ENCODE results near the gene SMTNL2.
"Not testable (repeated sequence)": the region's sequence is repeated elsewhere in the genome, so short reads cannot be mapped to it uniquely, and the experiment has no call there.

The SMTNL2 gene

DNA sequence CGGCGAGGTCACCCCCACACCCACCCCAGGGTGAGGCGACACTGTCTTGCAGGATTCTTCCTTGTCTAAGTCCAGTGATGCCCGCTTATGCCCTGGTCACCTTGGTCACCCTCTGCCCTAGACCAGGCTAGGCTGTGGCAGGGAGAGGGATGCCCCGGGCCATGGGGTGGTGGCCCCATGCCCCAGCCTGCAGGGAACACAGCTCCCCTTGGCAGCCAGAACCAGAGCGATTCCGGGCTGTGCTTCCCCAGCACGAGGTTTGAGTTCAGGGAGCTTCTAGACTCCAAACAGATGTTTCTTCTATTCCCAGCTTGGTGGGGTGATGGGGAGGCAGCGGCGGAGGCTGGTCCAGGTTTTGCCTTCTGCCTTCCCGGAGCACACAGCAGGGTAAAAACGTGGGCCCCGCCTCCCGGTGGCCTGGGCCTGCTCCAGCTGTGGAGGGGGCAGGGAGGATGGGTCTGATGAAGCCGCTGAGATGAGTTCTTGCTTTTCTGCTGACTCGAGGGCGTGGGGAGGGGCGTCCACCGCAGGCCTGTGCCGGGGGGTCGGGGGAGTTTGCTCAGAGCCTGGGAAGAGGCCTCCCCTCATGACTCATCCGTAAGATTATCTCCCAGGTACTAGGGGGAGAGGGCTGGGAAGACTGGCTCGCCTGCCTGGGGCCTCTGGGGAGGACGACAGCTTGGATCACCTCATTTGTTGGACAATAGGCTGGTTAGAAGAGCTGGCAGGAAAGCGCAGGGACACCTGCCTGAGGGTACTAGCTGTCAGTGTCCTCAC lies 15.4 kb downstream of the SMTNL2 start:
- in situ Hi-C loops (cut with MboI; ENCODE audit: low sequenced_read_pairs): no loop called here

DNA sequence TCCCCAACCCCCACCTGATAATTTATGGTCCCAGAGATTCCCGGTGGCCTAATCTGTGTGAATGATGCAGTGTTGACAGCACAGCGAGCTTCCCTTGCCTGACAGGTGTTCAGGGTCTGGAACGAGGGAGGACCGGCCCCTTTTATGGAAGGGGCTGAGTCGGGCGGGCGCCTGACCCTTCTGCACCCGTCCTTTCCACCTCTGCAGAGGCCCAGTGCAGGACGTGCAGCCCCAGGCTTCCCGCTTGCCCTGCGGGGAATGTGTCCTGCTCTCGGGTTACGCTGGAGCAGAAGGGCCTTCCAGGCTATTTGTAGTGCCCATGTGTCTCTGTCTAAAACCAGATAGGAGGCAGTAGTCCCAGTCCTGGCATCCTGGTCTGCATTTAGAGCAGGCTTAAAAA lies 16.2 kb downstream of the SMTNL2 start:
- in situ Hi-C loops (cut with MboI; ENCODE audit: low sequenced_read_pairs): no loop called here

DNA sequence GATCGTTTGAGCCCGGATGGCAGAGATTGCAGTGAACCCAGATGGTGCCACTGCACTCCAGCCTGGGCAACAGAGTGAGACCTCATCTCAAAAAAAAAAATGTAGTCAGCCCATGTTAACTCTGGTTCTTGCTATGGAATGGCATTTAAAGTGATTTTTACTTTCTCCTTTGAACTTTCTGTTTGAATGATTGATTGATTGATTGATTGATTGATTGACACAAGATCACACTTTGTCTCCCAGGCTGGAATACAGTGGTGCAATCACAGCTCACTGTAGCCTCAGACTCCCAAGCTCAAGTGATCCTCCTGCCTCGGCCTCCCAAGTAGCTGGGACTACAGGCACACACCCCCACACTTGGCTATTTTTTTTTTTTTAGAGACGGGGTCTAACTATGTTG lies 17.0 kb downstream of the SMTNL2 start:
- in situ Hi-C loops (cut with MboI; ENCODE audit: low sequenced_read_pairs): no loop called here

GRCh38 chr17:4602041-4602440 lies 17.7 kb downstream of the SMTNL2 start:
- in situ Hi-C loops (cut with MboI; ENCODE audit: low sequenced_read_pairs): no loop called here

GRCh38 chr17:4604111-4604644 lies 19.8 kb downstream of the SMTNL2 start:
- in situ Hi-C loops (cut with MboI; ENCODE audit: low sequenced_read_pairs): no loop called here

DNA sequence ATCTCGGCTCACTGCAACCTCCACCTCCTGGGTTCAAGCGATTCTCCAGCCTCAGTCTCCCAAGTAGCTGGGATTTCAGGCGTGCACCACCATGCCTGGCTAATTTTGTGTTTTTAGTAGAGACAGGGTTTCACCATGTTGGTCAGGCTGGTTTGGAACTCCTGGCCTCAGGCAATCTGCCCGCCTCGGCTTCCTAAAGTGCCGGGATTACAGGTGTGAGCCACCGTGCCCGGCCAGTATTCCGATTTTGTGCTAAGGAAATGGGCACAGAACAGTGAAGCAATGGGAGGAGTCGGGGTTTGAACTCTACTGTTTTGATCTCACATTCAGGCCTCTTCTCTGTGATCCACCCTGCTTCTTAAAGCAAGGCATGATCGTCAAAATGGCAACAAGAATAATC lies 20.4 kb downstream of the SMTNL2 start:
- in situ Hi-C loops (cut with MboI; ENCODE audit: low sequenced_read_pairs): not testable (repeated sequence)

DNA sequence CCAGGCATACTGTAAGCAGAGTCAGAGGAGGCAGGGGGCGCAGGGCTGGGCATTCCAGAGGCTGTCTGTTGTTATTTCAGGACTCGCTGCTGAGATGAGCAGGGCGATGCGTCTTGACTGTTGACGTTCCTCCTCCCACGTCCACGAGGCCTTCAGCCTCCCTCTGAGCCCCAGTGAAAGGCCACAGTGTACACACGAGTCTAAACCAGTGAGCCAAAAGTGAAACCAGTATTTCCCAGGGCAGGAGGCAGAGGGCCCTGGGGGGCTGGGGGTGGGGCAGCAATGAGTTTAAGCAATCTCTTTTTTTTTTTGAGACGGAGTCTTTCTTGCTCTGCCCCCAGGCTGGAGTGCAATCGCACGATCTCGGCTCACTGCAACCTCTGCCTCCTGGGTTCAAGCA lies 21.5 kb downstream of the SMTNL2 start:
- in situ Hi-C loops (cut with MboI; ENCODE audit: low sequenced_read_pairs): no loop called here

DNA sequence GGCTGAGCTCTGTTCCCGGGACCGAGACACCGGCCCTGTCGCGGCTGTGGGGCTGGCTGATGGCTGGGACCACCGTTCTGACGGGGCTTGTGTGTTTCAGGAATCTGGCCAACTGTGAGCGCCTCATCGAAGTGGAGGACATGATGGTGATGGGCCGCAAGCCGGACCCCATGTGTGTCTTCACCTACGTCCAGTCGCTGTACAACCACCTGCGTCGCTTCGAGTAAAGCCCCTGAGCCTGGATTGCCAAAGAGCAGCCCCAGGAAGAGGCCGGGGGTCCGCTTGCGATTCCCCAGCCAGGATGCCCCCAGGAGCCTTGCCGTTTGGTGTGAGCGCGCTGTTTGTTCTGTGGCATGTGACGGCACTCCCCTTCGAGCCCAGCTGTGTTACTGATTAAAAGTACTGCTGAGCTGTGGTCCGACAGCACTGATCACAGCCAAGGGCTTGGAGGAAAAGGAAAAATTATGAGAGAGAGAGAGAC lies 23.0 kb downstream of the SMTNL2 start:
- in situ Hi-C loops (cut with MboI; ENCODE audit: low sequenced_read_pairs): no loop called here

DNA sequence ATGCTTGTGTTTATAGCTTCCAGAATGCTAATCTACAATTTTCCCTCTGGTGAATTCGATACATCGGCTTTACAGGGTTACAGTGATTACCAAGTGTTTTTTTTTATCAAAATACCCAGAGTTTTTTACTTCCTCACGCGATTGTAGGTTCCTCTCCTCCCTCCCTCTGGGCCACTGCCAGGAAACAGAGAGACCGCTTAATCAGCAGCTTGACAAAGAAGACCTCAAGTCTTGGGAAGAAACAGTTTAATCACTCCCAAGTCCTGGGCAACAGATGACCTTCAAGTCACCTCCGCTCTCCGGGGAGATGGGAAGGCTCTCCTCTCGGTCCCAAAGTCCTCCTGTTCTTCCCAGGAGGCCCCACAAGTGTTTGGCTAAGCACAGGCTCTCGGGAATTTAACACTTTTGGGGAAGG lies 23.5 kb downstream of the SMTNL2 start:
- in situ Hi-C loops (cut with MboI; ENCODE audit: low sequenced_read_pairs): no loop called here

DNA sequence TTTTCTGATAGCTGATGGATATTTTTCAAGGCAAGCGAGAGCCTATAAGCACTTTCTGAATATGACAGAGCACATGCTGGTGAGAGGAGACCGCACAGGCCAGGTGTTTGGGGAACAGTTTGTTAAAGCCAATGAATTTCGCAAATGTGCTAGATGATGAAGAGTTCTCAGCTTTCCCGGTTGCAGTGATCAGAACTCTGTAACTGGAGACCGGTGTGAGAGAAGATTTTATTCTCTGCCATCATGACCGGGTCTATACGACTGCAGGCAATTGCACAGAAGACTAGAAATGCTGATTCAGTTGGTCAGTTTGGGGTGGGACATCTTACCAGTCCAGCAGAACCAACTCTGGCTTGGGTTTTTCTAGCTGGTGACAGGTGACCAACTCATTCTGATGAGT lies 25.4 kb downstream of the SMTNL2 start:
- in situ Hi-C loops (cut with MboI; ENCODE audit: low sequenced_read_pairs): no loop called here

GRCh38 chr17:4610162-4610561 lies 25.8 kb downstream of the SMTNL2 start:
- in situ Hi-C loops (cut with MboI; ENCODE audit: low sequenced_read_pairs): no loop called here

- in situ Hi-C loops (cut with MboI; ENCODE audit: low sequenced_read_pairs): no loop called here
Measured at GRCh38 chr17:4610656-4611055, 26.3 kb downstream of the SMTNL2 start.

- in situ Hi-C loops (cut with MboI; ENCODE audit: low sequenced_read_pairs): no loop called here
Measured at GRCh38 chr17:4616476-4616875, 32.1 kb downstream of the SMTNL2 start.

DNA sequence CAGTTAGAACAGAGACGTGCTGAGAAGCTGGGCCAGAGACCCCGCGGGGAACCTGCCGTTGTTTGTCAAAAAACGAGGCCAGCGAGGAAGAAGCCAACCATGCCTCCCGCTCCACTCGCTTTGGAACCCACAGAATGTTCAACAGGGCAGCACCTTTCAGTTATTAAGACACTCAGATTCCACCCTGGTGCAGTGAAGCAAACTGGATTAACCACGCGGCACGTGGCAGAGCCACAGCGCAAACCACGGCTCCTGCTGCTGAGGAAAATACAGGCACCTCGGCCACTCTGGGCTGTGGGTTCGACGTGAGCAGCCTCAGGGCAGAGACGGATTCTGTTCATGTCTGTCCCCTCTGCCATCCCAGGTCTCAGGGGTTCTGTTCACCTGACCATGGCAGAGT lies 32.8 kb downstream of the SMTNL2 start:
- in situ Hi-C loops (cut with MboI; ENCODE audit: low sequenced_read_pairs): no loop called here

GRCh38 chr17:4617590-4618351 lies 33.4 kb downstream of the SMTNL2 start:
- in situ Hi-C loops (cut with MboI; ENCODE audit: low sequenced_read_pairs): no loop called here

- in situ Hi-C loops (cut with MboI; ENCODE audit: low sequenced_read_pairs): no loop called here
Measured at GRCh38 chr17:4620531-4621101, 36.3 kb downstream of the SMTNL2 start.

- in situ Hi-C loops (cut with MboI; ENCODE audit: low sequenced_read_pairs): no loop called here
Measured at GRCh38 chr17:4622375-4622774, 38.0 kb downstream of the SMTNL2 start.

- in situ Hi-C loops (cut with MboI; ENCODE audit: low sequenced_read_pairs): no loop called here
Measured at GRCh38 chr17:4623249-4623648, 38.9 kb downstream of the SMTNL2 start.

GRCh38 chr17:4624451-4624911 lies 40.2 kb downstream of the SMTNL2 start:
- in situ Hi-C loops (cut with MboI; ENCODE audit: low sequenced_read_pairs): not testable (repeated sequence)

- in situ Hi-C loops (cut with MboI; ENCODE audit: low sequenced_read_pairs): no loop called here
Measured at GRCh38 chr17:4625181-4625617, 40.9 kb downstream of the SMTNL2 start.

DNA sequence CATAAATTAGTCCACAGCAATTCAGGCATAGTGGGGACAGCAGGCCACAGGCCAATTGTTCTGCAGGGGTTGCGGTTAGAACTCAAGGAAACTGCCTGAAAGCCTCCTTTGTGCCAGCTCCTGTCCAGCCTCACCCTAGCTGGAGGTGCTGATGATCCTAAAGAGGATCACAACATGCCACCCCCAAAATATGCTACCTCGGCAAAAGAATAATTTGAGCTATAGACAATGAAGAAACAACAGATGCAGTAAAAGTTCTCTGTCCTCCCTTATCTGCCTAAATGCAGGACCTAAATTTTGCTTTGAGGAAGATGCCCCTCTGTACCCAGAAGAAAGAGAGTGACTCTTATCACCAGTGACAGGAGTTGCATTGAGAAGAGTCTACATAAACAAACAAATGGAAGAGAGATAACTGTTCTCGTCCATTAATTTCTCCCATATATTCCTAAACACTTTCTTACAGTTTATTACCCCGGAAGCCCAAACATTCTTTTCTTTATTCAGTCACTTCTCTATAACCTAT lies 42.5 kb downstream of the SMTNL2 start:
- in situ Hi-C loops (cut with MboI; ENCODE audit: low sequenced_read_pairs): no loop called here
